Measurements from ENCODE around the gene RBL1.
"Not testable (repeated sequence)": the region's sequence is repeated elsewhere in the genome, so short reads cannot be mapped to it uniquely, and the experiment has no call there.

GRCh38 chr20:37039366-37039765 is 56.4 kb downstream of the RBL1 start:
- TF ChIP-seq CTCF (IDR thresholded peaks at IDR 0.05; ENCODE audit: insufficient read depth, low read length); REST (IDR thresholded peaks at IDR 0.05; ENCODE audit: insufficient replicate concordance, low read depth): not testable (repeated sequence)
